ENCODE results near the gene NACC2.
A peak's percentile ranks its signal among the peaks of the same experiment; 100 is the strongest.

NACC2 gene

DNA sequence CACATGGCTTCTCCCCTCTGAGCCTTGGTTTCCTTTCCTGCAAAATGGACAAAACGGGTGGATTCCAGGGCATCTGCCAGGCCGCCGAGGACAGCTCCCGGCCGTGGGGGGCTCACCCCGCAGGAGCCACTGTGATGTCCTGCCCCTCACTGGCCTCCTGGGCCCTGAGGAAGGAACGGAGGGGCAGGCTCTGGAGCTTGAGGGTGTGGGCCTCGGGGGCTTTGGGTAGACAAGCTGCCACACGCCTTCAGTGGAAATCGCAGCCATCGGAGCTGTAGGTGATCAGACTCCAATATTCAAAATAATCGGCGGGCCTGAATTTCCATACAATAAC lies 101.7 kb downstream of the NACC2 start:
- DNase-seq (ENCODE audit: low spot score), result no peak

DNA sequence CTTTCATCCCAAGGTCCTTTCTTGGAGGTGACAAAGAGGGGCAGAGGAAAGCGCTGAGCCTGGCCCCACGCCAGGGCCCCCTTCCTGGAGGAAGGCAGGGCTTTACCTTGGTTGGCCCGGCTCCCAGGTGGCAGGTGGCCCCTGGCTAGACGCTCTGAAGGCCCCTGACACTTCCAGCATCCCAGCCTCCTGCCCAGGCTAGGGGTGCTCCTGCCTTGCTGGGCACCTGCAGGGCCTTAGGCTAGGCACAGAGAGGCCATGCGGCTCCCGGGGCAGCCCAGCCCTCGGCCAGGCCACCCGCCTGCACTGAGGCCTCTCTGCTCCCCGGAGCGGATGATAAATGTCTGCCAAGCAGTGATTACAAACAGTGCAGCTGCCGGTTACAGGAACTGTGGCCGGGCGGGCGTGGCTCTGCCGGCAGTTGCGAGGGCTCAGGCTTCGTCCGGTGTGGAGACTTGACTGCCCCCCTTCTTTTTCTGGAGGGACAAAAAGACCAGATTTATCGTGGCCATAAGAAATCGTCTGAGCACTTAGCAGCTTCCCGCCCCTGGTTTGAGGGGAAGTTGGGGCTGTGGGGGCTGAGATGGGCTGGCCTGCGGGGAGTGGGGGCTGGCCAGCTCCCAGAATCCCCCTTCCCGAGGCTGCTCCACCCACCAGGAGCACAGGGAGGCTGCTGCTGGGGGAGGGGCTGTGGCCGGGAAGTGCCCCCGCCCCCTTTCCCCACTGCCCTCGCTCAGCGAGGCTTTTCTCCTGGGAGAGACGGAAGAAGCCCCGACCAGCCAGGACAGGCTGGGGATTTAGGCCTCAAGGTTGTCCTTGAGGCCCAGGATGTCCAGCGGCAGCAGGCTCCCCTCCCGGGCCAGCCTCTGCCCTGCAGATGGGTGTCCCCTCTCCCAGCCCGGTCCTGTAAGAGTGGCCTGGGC lies 102.3 kb downstream of the NACC2 start:
- no peak for DNase-seq (ENCODE audit: low spot score)

DNA sequence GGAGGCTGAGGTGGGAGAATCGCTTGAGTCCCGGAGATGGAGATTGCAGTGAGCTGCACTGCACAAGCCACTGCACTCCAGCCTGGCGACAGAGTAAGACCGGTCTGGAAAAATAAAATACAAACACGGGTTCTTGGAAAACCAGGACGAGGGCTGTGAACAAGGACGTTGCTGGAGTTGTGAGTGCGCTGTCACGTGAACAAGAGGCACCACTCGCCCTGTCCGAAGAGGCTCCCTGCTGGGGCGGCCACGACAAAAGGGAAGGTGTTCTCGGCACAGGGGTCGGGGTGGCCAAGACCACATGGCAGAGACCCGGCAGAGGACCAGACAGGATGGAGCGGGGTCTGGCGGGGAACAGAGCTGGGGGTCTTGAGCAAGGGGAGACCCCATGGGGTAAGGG lies 103.3 kb downstream of the NACC2 start:
- no peak for DNase-seq (ENCODE audit: low spot score)

DNA sequence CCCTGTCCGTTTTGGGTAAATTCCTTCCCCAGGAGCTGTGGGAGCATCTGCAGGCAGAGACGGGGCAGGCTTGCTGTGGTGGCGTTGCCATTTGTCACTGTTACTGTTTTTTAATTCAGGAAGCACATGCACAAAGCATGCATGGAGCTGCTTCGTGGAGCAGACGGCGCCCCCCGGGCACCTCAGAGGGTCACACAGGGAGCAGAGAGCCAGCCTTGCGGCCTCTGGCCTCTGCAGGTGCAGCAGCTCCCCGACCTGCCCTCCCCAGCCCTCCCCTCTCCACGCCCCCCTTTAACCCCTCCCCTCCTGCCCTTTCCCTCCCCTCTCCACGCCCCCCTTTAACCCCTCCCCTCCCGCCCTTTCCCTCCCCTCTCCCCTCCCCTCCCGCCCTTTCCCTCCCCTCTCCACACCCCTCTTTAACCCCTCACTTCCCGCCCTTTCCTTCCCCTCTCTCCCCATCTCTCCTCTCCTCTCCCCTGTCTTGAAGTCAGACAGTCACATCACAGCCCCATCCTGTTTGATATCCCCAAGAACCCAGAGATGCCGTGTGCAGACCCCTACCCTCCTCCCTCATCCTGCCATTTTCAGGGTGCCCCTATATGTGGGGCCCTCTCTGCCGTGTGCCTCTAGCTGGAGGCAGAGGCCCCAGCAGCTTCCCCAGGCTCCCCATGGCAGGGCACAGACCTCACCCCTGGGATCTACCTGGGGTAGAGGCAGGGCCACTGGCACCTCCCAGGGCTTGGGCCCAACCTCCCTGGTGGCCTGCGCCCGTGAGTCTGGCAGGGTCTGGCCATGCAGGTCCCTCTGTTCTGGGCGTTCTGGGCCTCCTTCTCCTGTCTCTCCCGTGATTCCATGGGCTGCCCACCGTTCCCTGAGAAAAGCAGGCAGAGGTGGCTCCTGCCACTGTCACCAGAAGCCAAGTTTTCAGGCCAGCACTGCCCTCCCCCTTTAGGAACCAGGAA lies 104.3 kb downstream of the NACC2 start:
- DNase-seq (ENCODE audit: low spot score), result peak; percentile 61

GRCh38 chr9:135989722-135990467 lies 105.2 kb downstream of the NACC2 start:
- no peak for DNase-seq (ENCODE audit: low spot score)

DNA sequence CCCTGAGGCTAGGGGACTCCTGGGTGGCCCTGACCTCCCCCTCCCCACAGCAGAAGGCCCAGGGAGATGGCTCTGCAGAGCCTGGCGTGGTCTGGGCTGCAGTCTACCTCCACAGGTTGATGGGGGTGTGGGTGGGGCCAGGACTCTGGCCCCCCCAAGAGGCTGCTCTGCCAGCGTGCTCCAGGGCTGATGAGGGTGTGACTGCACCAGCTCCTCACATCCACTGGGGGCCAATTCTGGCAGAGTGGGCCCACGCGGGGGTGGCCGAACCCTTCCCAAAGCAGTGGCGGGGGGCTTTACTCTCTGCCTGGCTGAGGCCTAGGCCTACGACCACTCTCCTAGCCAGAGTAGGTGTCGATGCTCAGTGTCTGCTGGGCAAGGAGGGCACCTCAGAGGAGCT lies 105.9 kb downstream of the NACC2 start:
- no peak for DNase-seq (ENCODE audit: low spot score)

DNA sequence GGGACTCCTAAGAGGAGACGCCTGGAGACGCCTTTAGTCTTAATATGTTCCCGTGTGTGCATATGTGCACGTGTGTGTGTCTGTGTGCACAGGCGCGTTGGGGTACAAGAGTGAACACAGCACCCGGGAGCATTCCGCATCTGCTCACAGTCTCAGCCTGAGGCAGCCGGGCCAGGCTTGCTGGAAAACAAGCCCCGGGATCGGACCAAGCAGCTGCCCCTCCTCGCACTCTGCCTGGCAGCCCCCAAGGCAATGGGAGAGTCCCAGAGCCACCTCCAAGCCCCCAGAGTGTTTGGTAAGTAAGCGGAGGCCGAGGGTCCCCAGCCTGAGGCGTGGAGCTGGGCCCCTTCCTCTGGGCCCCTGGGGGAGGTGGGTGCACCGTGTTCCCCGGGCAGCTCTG lies 106.6 kb downstream of the NACC2 start:
- DNase-seq (ENCODE audit: low spot score), result no peak

DNA sequence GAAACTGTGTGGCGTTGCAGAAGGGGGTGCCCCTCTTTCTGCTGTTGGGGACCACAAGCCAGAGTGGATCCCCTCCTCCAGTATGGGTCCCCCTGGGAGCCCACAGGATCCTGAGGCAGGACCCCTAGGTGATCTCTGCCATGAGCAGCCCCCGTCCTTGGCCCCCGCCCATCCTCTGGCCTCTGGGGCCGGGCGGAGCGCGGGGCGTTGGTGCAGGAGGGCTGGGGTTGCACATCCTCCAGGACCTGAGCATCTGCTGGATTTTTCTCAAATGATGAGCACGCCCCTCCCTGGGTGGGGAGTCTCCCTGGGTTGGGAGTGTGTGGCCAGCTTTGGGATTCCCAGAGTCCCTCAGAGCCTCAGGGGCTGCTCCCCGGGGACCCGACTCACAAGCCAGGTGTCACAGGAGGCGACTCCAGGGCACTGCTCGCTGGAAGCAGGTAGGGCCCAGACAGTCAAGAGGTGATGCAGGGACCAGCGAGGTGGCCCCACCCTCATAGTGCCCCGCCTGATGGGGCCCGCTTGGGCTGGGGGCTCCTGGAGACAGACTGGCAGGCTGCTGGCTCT lies 107.2 kb downstream of the NACC2 start:
- DNase-seq (ENCODE audit: low spot score), result no peak

- DNase-seq (ENCODE audit: low spot score), result no peak
Observed at GRCh38 chr9:135986605-135987004, 108.5 kb downstream of the NACC2 start.

DNA sequence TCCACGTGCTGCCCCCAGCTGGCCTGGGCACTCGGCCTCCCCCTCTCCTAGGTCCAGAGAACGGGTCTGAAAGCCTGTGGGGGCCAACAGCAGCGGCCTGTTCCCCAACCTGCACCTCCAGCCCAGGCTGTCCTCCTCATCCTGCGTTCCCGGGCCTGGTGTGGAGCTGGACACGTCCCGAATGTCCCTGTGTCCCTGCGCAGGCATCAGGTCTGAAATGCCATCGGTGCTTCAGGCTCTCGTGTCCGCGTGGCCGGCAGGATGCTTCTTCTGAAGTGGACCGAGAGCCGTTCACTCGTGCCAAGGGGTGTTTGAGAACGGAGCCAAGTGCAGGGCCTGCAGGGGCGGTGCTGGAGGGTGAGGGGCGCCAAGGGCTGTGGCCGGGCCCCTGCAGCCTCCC lies 109.2 kb downstream of the NACC2 start:
- DNase-seq (ENCODE audit: low spot score), result no peak

GRCh38 chr9:135985459-135985774 lies 109.7 kb downstream of the NACC2 start:
- no peak for DNase-seq (ENCODE audit: low spot score)

DNA sequence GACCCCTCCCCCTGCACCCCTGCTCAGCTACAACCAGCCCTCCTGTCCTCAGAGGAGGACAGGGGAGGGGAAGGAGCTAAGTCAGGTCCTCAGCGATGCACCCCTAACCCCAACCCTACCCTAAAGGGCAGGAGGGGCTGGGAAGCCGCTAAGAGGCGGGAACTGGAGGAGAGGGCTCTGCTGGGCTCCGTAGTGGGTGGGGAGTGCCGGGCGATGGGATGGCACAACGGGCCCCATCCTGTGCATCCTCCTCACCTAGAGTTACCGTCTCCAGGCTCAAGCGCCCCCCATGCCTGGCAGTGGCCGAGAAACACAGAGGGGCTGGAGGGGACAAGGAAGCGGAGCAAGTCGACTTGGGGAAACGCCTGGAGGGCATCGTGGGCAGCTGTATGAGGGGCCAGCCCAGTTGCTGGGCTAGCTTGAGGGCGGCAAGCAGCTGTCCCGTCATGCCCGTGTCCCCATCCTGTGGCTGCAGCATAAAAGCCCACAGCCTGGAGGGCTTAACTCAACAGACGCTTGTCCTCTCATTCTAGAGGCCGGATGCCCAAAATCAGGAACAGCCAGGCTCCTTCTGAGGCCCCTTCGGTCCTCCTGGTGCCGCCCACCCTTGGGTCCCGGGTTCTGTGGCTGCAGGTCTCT lies 110.9 kb downstream of the NACC2 start:
- no peak for DNase-seq (ENCODE audit: low spot score)

- no peak for DNase-seq (ENCODE audit: low spot score)
Observed at GRCh38 chr9:135983208-135984071, 111.6 kb downstream of the NACC2 start.

GRCh38 chr9:135982499-135983207 lies 112.4 kb downstream of the NACC2 start:
- DNase-seq (ENCODE audit: low spot score), result no peak

- no peak for DNase-seq (ENCODE audit: low spot score)
Observed at GRCh38 chr9:135980926-135981630, 114.0 kb downstream of the NACC2 start.

DNA sequence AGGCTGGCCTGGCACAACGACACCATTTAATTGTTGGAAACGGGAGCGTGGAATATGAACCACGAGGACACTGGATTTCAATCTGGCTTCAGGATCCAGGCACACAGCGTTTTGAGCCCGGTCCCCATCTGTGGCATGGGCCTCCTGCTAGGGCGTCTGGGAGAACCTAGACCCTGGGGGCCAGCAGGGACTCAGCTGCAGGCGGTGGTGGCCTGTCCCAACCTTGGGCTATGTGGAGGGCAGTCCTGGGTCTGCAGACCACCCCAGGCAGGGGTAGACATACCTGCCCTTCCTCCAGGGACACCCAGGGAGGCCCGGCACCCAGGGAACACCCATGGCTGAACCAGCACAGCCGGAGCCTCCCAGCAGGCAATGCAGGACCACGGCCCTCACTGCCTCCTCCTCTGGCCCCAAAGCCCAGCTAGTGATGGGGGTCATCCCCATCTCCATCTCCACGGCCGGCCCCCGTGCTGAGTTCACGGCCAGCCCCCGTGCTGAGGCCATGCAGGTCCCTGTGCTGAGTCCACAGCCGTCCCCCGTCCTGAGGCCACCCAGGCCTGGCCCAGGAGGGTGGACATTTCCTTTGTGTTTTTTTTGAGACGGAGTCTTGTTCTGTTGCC lies 115.4 kb downstream of the NACC2 start:
- DNase-seq (ENCODE audit: low spot score), result no peak

DNA sequence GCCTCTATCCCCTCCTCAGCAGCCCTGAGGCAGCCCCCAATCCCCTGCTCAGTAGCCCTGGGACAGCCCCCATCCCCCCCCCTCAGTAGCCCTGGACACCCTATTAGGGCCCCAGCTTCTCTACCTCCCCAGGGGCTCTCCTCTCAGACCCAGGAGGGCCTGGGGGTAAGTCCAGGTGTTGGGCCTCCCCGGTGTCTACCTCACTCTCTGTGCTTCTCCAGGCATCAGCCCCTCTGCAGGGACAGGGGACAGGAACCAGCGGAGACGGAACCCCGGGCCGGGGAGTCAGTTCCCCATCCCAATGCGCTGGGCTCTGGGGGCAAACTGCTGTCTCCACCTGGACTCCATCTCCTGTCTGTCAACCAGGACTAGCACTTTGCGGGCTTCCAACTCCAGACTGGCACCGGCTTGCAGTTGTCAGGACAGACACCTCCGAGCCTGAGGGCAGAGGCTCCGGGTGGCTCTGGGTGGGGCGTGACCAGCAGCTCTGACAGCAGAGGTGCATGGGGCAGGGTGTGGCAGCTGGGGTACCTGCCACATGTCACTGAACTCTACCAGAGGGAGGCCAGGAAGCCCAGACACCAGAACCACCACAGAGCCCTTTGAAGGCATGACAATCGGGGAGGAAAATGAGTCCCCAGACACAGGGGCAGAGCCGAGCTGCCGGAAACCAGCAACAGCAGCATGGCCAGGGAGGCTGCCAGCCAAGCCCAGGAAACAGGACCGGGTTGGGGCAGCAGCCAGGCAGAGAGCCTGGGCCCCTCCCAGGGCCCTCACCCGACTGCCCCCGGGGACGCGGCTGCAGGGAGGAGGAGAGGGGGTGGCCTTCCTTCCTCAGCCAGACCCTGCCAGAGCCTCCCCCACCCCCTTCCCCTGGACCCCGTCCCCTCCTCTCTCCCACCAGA lies 116.2 kb downstream of the NACC2 start:
- no peak for DNase-seq (ENCODE audit: low spot score)

- DNase-seq (ENCODE audit: low spot score), result no peak
Observed at GRCh38 chr9:135976944-135977343, 118.1 kb downstream of the NACC2 start.
